ENCODE results near the gene PPM1N. TPM values are rescaled to one million over a fixed set of nuclear protein-coding genes. Genes with fewer than 3 reads are reported as not detected.

Gene PPM1N
- total and polyA plus RNA-seq, 2 of the 13 experiments (the other 11 are each of a cell fraction or from before 2014, with no cell fraction given): 0.31 to 1.8 TPM

GRCh38 chr19:45499196-45500180 lies 1.2 kb downstream of the PPM1N start:
- WGBS (ENCODE audit: low lambda C conversion rate): 39% methylated on average over 37 of the region's 37 CpGs
- ChIA-PET CTCF (ENCODE audit: low intra/inter-chr PET ratio, low total read pairs) (no interaction called here), POLR2A (interaction anchor here (0.6 to 1.2 kb wide), 3 partner anchors 9 to 84 kb away, joined by 3 to 4 read pairs (median 3); partner anchors contain the start of gene FOSB)
- no peaks in the 10 kb centered on the region for H3K79me2 ChIP-seq (ENCODE audit: insufficient read depth, low read length)
- no peaks in the 10 kb centered on the region for H3K9me3 ChIP-seq (ENCODE audit: low read length)
- no peak overlapping the region for H2AFZ ChIP-seq (ENCODE audit: low read length)
- no peak for FAIRE-seq
- H3K9ac ChIP-seq (ENCODE audit: insufficient read depth, low read depth, low read length): no peak overlapping the region
- in situ Hi-C loops (cut with HindIII; ENCODE audit: extremely low pct_ligation_motif_present, low pct_unique_long_range_greater_than_20kb): no loop called here
- no peak for DNase-seq (ENCODE audit: low spot score)
- peaks cover 44% of the 10 kb centered on the region for H3K4me1 ChIP-seq (ENCODE audit: insufficient read depth, low read length)
- H3K27me3 ChIP-seq (ENCODE audit: control insufficient read depth in 1 of 2, insufficient read depth in 2 of 2, low read length in 2 of 2): no peaks in the 10 kb centered on the region; a peak in 1 of 5 replicates
- intact Hi-C loops (cut with micrococcal nuclease; ENCODE audit: unreplicated experiment): loop anchor here (5.0 kb wide), 1 partner anchor 143 kb away; no protein-coding TSS in a partner anchor
- no peaks in the 10 kb centered on the region for H3K36me3 ChIP-seq (replicated peaks in 1 of 2; ENCODE audit: control insufficient read depth in 1 of 2, insufficient read depth in 2 of 2, low read length in 2 of 2)
- BruUV-seq (replicated peaks): no TSS peak
- no peak overlapping the region for H3K4me3 ChIP-seq (replicated peaks in 1 of 3; ENCODE audit: insufficient read depth in 1 of 3, low read depth in 2 of 3, low read length in 3 of 3)
- no peaks in the 10 kb centered on the region for H4K20me1 ChIP-seq (ENCODE audit: insufficient read depth, low read length)
- no peak overlapping the region for H3K27ac ChIP-seq (ENCODE audit: extremely low read length, insufficient read depth, low read length)
- peak overlapping the region; percentile 27; the same call in 1 of the 2 replicates for H3K4me2 ChIP-seq (ENCODE audit: low read depth, low read length)
- ATAC-seq: peak; percentile 33
- peak; percentile 93 for TF ChIP-seq ZBTB33 (CRISPR knock-in tag; IDR thresholded peaks at IDR 0.05)
- 0 out of 2 replicates have a peak, but pooled peaks have one; percentile 18 for TF ChIP-seq GABPB1 (CRISPR knock-in tag; IDR thresholded peaks at IDR 0.05)
- peak; percentile 36; the same call in 1 of the 2 replicates for TF ChIP-seq ONECUT2 (CRISPR knock-in tag; IDR thresholded peaks at IDR 0.05)
- TF ChIP-seq TARDBP (CRISPR knock-in tag; IDR thresholded peaks at IDR 0.05): 0 out of 2 replicates have a peak, but pooled peaks have one; percentile 23
- peak; percentile 70; the same call in 1 of the 2 replicates for TF ChIP-seq TFDP1 (CRISPR knock-in tag; IDR thresholded peaks at IDR 0.05; ENCODE audit: borderline replicate concordance)
- no peak for TF ChIP-seq SRSF1 (optimal IDR thresholded peaks at IDR 0.05; ENCODE audit: low read depth, low read length)
- 0 out of 2 replicates have a peak, but pooled peaks have one; percentile 84 for TF ChIP-seq ZNF33B (CRISPR knock-in tag; IDR thresholded peaks at IDR 0.05)
- TF ChIP-seq ZNF264 (CRISPR knock-in tag; IDR thresholded peaks at IDR 0.05): 0 out of 2 replicates have a peak, but pooled peaks have one; percentile 18
- 0 out of 2 replicates have a peak, but pooled peaks have one; percentile 52 for TF ChIP-seq NFKBIZ (CRISPR knock-in tag; IDR thresholded peaks at IDR 0.05)
- no peak for TF ChIP-seq KLF6 (CRISPR knock-in tag; IDR thresholded peaks at IDR 0.05)
- TF ChIP-seq DMTF1 (CRISPR knock-in tag; IDR thresholded peaks at IDR 0.05): no peak
- TF ChIP-seq SP4 (CRISPR knock-in tag; IDR thresholded peaks at IDR 0.05): peak; percentile 46; the same call in 1 of the 2 replicates
- TF ChIP-seq SAP130 (CRISPR knock-in tag; IDR thresholded peaks at IDR 0.05; ENCODE audit: low read depth): peak; percentile 28; the same call in 1 of the 2 replicates
- 0 out of 2 replicates have a peak, but pooled peaks have one; percentile 12 for TF ChIP-seq HOXA3 (CRISPR knock-in tag; IDR thresholded peaks at IDR 0.05)
- peak; percentile 85 for TF ChIP-seq MAX (IDR thresholded peaks at IDR 0.05)
- no peak for TF ChIP-seq SMC3 (IDR thresholded peaks at IDR 0.05; ENCODE audit: low read length)
- no peak for TF ChIP-seq SIX4 (CRISPR knock-in tag; IDR thresholded peaks at IDR 0.05)
- TF ChIP-seq RXRB (CRISPR knock-in tag; IDR thresholded peaks at IDR 0.05; ENCODE audit: borderline replicate concordance): no peak
- TF ChIP-seq ZFY (CRISPR knock-in tag; IDR thresholded peaks at IDR 0.05): peak; percentile 36; the same call in 1 of the 2 replicates
